NAMALWA (cell line): ENCODE data around the gene KTI12.

ENCODE experiments used
- DNase-seq: peaks from one replicate; pipeline ENCODE4 v3.0.0-alpha.2; 2015; ENCODE audit warnings: low spot score

The KTI12 gene

DNA sequence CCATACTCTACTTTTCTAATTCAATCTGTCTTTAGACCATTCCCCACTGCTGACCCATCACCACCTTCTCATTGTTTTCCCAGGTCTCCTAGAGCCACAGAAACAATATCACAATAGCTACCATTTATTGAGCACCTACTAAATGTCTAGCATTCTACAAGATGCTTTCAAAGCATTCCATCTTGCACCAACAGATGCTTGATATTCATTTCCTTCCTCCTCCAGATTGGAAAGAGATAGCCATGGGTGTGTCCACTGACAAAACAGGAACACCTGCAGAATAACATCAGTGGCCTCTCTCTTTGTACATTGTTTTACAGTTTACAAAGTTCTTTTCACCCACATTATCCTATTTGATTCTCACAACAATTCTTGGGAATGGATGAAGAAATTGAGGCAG lies 45.4 kb downstream of the KTI12 start:
- DNase-seq = no peak

- DNase-seq = no peak
Observed at GRCh38 chr1:51986718-51987117, 46.9 kb downstream of the KTI12 start.

DNA sequence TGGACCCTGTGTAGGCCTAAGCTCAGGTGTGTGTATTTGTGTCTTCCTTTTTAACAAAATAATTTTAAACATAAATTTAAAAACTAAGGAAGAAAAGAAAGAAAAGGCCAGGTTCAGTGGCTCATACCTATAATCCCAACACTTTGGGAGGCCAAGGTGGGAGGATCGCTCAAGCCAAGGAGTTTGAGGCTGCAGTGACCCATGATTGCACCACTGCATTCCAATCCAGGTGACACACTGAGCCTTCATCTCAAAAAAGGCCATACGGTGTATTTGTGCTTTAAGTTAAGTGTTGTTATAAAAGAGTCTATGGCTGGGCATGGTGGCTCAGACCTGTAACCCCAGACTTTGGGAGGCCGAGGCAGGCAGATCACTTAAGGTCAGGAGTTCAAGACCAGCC lies 51.4 kb downstream of the KTI12 start:
- DNase-seq = no peak
